NK-92 (cell line): ENCODE measurements around the gene PTGES.
"Not testable (repeated sequence)": the region's sequence is repeated elsewhere in the genome, so short reads cannot be mapped to it uniquely, and the experiment has no call there.

Experiments used
- DNase-seq: peaks from one replicate; lab custom pipeline; 2025; ENCODE audit not compliant: unreplicated experiment; lab: John Stamatoyannopoulos, UW

PTGES gene, protein sequence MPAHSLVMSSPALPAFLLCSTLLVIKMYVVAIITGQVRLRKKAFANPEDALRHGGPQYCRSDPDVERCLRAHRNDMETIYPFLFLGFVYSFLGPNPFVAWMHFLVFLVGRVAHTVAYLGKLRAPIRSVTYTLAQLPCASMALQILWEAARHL

DNA sequence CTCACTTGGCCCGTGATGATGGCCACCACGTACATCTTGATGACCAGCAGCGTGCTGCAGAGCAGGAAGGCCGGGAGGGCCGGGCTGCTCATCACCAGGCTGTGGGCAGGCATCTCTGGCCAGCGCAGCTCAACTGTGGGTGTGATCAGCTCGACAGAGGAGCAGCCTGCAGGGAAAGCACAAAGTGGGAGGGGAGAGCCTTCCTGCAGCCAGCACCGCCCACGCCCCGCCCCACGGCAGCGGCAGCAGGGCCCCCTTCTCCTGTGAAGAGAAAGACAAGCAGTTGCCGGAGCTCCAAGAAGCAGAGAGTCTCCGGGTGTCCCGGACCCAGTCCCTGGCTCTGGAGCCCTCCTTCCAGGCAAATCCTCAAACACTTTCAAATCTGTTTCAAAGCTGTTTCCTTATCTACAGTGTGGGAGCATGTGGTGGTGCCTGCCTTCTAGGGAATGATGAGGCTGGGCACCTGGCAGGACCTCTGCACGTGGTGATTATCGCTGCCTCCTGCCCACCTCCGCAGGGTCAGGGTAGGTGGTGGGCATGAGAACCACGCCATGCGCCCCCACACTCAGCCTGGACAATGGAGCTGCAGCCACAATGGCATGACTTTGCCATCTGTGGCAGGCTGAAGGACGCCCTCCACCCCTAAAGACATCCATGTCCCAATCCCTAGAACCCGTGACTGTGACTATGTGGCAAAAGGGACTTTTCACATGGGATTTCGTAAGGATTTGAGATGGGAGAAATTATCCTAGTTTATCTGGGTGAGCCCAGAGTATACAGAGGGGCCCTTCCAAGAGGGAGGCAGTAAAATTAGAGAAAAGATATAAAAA lies at the start of gene PTGES:
TSS of gene PTGES (minus strand) at position 143 of the 830 bp plus-strand sequence. CDS start at position 113, 30 bp downstream.
- no peak for DNase-seq

DNA sequence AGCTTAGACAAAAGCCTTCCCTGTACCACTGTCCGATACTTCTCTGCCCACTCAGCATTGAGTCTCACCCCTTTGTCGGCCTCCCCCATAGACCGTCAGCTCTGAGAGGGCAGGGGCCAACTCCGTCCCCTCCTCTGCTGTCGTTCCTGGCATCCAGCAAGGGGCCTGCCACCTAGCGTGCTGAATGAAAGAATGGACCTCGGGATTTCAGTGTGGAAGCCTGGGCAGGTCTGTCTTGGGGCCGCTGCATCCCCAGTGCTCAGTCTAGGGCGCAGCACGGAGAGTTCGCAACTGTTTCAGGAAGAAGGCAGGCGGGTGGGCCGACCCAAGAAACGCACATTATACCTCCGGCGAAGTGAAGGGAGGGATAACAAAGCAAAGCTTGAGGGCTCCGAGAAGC lies 48.7 kb upstream of the PTGES start:
- DNase-seq: no peak

- no peak for DNase-seq
These were observed 46.1 kb upstream of the PTGES start for GRCh38 chr9:129798973-129799372.

DNA sequence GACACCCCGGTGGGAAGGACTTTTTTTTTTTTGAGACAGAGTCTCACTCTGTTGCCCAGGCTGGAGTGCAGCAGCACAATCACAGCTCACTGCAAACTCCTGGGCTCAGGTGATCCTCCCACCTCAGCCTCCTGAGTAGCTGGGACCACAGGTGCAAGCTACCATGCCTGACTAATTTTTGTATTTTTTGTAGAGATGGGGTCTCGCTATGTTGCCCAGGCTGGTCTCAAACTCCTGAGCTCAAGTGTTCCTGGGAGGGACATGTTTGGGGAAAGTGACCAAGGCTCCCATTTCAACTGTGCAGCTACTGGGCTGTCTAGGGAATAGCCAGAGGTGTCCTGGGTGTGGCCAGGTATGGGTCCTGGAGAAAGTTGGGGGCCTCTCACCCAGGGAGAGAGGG lies 43.2 kb upstream of the PTGES start:
- DNase-seq: not testable (repeated sequence)

GRCh38 chr9:129794549-129794948 lies 41.7 kb upstream of the PTGES start:
- DNase-seq: no peak

- DNase-seq: no peak
These were observed 33.6 kb upstream of the PTGES start for GRCh38 chr9:129786481-129786880.

DNA sequence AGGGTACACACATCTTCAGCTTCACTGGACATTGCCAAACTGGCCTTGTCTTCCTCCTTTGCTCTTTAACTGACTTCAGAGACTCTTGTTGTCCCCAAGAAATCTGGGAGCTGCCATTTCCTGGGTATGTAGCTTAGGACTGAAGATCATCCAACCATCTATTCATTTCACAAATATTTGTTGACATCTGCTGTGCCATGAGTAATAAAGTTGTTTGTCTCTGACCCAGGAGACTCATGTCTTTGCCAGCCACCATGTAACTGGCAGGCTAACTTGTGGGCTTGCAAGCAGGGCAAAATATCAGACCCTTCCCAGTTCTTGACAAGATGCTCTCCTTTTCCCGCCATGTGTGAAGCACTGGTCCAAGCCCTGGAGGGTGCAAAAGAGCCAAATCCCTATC lies 33.0 kb upstream of the PTGES start:
- no peak for DNase-seq

- DNase-seq: not testable (repeated sequence)
These were observed 32.1 kb upstream of the PTGES start for GRCh38 chr9:129784970-129785369.

DNA sequence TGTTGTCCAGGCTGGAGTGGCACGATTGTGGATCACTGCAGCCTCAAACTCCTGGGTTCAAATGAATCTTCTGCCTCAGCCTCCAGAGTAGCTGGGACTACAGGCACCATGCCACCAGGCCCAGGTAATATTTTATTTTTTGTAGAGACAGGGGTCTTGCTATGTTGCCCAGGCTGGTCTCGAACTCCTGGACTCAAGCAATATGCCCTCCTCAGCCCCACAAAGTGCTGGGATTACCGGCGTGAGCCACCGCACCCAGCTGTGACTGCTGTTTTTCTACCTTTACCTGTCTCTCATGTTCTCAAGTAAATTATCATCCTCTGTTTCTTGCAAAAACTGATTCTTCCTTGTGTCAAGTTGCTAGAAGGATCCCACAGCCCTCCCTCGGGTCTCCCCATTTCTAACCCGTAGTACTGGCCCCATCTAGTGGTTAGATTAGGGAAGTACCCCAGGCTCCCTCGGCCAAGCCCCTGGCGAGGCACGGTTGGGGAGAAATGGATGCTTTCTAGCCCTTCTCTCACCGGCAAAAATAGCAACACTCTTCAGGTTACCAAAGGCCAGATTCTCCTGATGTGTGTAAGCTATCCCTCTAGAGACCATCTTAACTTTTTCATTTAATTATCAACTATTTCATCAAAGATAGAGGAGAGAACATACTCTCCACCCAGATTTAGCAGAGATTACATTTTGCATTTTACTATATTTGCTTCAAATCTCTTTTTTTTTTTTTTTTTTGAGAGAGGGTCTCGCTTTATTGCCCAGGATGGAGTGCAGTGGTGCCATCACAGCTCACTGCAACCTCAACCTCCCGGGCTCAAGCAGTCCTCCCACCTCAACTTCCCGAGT lies 30.9 kb upstream of the PTGES start:
- DNase-seq: no peak

DNA sequence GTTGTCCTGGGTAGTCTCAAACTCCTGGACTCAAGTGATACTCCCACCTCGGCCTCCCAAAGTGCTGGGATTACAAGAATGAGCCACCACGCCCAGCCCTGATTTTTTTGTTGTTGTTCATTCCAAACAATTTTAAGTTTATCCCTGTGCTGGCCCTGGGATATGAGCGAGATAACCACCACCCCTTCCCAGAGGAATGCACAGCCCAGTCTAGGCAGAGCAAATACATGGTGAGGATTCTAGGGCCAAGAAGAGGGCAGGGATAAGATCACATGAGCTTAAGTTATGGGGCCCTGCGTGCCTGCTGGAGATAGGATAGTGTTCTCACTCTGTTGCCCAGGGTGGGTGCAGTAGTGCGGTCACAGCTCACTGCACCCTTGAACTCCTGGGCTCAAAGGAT lies 29.1 kb upstream of the PTGES start:
- DNase-seq: no peak

- no peak for DNase-seq
These were observed 28.3 kb upstream of the PTGES start for GRCh38 chr9:129781131-129781530.

- DNase-seq: no peak
These were observed 26.8 kb upstream of the PTGES start for GRCh38 chr9:129779560-129780190.

DNA sequence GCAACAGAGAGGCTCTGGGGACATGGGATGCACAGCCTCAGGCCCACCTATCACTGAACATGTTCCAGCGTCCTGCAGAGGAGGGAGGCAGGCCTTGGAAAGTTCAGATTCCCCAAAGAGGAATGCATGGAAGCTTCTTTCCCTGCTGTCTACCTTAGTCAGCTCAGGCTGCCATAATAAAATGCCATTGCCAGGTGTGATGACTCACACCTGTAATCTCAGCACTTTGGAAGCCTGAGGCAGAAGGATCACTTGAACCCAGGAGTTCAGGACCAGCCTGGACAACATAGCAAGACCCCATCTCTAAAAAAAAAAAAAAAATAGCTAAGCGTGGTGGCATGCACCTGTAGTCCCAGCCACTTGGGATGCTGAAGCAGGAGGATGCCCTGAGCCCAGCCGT lies 25.6 kb upstream of the PTGES start:
- DNase-seq: no peak

GRCh38 chr9:129777769-129778130 lies 24.9 kb upstream of the PTGES start:
- DNase-seq: no peak

DNA sequence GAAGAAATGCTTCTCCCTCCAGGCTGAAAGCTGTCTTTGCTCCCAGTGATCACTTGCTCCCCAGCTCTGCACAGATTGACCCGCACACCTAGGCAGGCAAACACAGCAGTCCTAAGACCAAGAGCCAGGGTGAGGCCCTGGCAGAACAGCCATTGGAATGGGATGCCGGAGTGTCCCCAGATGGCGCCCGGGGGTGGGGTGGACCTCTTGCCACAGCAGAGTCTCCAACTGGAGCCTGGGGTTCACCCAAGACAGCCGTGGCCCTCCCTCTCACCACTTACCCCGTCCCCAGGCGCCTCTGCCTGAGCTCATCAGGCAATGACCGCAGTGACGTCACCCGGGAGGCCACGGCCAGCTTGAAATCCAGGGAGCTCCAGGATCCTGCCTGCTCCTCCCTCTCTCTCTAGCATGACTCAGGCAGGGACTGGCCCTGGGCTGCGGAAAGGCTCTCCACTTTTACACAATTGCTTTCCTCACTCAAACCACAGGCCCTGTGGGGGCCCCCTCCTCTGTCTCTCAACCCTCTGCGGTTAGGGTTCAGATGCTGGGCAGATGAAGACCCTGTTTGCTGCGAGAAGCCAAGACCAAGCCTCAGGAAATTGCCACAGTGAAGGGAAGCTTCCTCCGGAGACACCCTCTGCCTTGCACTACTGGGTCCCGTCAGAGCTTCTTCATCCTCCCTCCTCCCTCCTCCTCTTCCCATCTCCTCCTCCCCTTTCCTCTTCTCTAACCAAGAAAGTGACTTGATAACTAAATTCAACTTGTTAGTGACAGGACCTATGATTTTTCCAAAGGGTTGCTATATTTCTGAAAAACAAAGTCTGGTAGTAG lies 24.3 kb upstream of the PTGES start:
- DNase-seq: no peak

- no peak for DNase-seq
These were observed 23.7 kb upstream of the PTGES start for GRCh38 chr9:129776566-129776937.

GRCh38 chr9:129776096-129776495 lies 23.3 kb upstream of the PTGES start:
- DNase-seq: not testable (repeated sequence)

DNA sequence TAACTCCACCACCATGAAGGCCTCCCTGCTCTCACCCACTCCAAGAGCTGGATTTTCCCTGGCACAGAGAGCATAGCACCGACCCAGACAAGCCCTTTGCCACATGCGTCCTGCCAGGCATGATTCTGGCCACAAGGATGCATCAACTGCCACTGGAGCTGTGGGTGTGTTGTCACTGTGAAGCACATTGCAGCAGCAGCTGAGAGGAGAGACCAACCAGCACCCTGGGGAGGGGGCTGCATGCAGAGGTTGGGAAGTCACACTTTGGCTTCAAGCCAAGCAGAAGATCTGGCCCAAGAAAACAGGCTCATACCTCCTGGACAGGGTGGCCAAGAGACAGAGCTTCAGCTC lies 22.6 kb upstream of the PTGES start:
- no peak for DNase-seq

- no peak for DNase-seq
These were observed 22.1 kb upstream of the PTGES start for GRCh38 chr9:129774791-129775447.
